Hepatocyte (in vitro differentiated cells): Measurements from ENCODE around the gene ROPN1.

Experiments used
- CTCF ChIP-seq: fragments of 200-600 bp; sonication (generic); IDR thresholded peaks from 2 replicates; pipeline ENCODE4 v1.5.1; 2016; ENCODE audit warnings: antibody characterized with exemption, mild to moderate bottlenecking; ENCODE audit not compliant: poor library complexity
- EZH2 ChIP-seq: fragments of 200-600 bp; sonication (generic); IDR thresholded peaks from 2 replicates; pipeline ENCODE4 v1.6.1; 2016; ENCODE audit warnings: antibody characterized with exemption, mild to moderate bottlenecking, borderline replicate concordance
- EZH2phosphoT487 ChIP-seq: fragments of 200-600 bp; sonication (generic); IDR thresholded peaks from one replicate; pipeline ENCODE4 v1.6.1; 2018; ENCODE audit warnings: antibody characterized with exemption, mild to moderate bottlenecking, low read depth, moderate library complexity; ENCODE audit not compliant: unreplicated experiment, severe bottlenecking

- TF ChIP-seq CTCF = no peak
- no peak for TF ChIP-seq EZH2
- no peak for TF ChIP-seq EZH2phosphoT487
These were observed 56.1 kb downstream of the ROPN1 start for GRCh38 chr3:123935830-123936229.
